Measurements from ENCODE around the gene CRAT.

Gene CRAT

DNA sequence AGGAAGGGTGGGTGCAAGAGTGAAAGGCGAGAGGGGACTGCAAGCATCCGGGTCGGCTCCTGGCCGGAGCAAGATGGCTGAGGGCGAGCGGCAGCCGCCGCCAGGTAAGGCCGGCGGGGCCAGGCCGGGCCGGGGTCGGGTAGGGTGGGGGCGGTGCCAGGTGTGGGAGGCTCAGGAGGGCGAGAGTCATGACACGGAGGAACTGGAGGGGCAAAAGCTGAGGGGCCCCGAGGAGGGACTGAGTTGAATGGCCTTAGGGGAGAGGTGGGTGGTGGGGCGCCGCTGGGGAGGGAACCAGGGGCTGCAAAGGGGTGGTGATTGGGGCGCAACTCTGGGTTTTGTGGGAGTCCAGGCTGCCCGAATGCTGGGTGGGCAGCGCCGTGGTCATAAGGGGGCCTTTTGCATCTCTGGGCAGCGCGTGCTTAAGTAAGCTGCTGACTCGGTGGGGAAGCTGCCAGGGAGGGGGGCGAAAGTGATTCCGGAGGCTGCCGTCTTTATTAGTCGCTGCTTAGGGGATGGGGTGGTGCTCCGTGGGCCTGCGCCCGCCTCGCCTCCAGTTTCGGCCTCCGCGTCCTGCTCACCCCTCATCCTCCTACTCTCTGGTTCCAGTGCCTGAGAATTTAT is 1.0 kb upstream of the CRAT start:
- in situ Hi-C loops (cut with HindIII; ENCODE audit: low sequenced_read_pairs): no loop called here

DNA sequence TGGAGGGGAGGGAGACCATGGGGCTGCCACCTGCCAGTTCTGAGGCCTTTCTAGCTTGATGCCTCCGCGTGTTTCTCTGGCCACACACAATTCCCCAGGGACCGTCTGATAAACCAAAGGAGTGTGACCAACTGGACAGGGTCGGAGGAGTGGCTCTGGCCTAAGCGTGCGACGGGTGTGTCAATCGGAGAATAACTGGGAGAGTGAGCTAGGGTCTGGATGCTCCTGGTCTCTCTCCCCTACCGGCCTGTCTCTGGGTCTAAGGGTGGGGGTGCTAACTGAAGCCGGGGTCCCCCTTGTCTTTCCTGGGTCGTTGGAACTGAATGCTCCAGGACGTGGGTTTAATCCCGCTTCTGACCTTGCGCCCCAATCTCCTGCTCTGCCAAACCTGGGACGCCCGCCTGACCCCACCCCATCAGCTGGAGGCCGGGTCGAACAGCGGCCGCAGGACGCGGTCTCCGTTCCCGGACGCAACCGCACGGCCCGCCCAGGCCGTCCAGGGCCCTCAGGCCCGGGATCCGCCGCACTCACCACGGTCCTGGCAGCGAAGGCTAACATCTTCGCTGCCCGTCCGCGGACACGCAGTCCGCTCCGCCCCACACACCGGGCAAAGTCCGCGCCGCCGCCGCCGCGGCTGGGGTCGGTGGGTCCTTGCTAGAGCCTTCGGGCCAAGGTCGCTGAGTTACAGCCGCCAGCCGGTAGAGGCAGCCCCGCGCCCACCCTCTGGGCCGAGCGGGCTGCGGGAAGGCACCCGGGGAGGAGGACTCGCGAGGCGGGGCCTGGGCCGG is 447 bp downstream of the CRAT start:
- in situ Hi-C loops (cut with HindIII; ENCODE audit: low sequenced_read_pairs): no loop called here

DNA sequence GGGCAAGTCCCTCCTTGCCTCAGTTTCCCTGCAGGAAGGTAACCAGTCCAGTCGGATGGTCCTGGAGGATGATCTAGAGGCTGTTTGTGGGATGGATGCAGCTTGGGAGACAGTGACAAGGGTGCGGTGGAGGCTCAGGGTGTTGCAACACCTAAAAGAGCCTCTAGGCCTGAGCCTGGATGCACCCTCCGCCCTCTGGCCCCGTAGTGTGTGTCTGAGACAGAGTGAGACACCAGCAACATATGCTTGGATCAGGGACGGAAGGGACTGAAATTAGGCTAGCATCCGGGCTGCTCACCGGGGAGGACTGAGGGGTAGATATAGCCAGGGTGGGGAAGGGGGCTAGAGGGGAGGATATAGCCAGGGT is 1.1 kb downstream of the CRAT start:
- in situ Hi-C loops (cut with HindIII; ENCODE audit: low sequenced_read_pairs): no loop called here

DNA sequence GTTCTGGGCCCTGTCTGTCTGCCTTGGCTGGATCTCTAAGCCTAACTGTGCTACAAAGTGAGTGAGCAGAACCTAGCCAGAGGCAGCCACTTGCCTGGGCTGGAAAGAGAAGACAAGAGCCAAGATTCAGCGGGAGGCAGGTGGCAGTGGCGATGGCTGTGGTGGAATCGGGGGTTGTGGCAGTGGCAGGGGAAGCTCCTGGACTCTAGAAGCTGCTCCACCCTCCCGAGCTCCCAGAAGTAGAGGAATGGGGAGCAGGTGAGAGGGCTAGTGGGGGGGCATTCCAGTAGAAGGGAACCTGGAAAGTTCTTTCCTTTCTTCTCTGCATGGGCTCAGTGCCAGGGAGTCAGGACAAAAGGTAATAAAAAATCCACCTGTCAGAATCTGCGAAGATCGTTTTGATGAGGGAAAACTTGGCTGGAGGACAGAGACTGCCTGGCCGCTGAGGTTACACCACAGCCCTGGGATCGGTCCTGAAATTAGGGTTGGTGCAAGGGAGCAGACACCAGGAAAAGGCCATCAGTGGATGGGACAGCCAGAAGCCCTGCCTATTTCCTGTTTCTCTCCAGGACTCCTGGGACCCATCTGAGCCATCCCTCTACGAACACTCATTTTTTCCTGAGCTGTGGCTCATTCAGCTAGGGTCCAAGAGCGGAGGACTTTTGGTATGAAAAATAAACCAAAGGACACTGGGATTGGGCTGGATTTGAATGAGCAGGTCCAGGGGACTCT is 1.6 kb downstream of the CRAT start:
- in situ Hi-C loops (cut with HindIII; ENCODE audit: low sequenced_read_pairs): no loop called here

GRCh38 chr9:129108083-129108804 is 2.3 kb downstream of the CRAT start:
- in situ Hi-C loops (cut with HindIII; ENCODE audit: low sequenced_read_pairs): no loop called here

GRCh38 chr9:129107651-129108050 is 2.9 kb downstream of the CRAT start:
- in situ Hi-C loops (cut with HindIII; ENCODE audit: low sequenced_read_pairs): no loop called here

- in situ Hi-C loops (cut with HindIII; ENCODE audit: low sequenced_read_pairs): no loop called here
These were observed 4.5 kb downstream of the CRAT start for GRCh38 chr9:129105857-129106694.

DNA sequence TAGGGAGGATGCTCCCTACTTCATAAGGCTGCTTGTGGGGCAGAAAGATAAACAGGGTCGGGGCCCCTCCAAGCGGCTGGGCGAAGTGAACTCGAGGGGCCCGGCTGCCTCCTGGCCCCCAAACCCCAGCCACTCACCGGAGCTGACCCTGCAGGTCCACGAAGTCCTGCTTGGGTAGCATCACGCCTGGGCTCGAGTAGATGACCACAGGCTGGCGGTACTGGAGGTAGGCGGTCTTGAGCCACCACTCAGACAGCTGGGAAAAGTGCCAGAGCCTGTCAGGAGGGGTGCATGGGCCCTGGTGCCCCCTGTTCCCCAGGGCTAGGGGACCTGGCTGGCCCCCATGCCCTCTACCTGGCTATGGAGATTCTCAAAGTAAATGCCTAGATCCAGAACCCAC is 6.5 kb downstream of the CRAT start:
- in situ Hi-C loops (cut with HindIII; ENCODE audit: low sequenced_read_pairs): no loop called here

DNA sequence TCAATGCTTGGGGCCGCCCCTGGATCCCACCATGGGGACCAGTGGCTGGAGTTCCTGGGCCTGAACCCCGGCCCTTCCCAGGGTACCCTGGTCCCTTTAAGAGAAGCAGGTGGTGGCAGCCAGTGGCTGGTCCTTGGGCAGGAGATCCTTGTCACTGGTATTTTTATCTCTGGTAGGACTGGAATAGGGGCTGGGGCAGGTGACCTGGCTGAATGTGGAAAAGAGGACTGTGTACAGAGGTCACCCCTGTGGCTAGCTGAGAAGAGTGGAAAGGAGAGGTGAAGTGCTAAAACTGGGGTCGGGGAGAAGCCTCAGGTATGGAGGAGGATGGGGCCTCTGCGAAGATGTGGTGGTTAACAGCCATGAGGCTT is 7.0 kb downstream of the CRAT start:
- in situ Hi-C loops (cut with HindIII; ENCODE audit: low sequenced_read_pairs): no loop called here

GRCh38 chr9:129102791-129103594 is 7.6 kb downstream of the CRAT start:
- in situ Hi-C loops (cut with HindIII; ENCODE audit: low sequenced_read_pairs): no loop called here

DNA sequence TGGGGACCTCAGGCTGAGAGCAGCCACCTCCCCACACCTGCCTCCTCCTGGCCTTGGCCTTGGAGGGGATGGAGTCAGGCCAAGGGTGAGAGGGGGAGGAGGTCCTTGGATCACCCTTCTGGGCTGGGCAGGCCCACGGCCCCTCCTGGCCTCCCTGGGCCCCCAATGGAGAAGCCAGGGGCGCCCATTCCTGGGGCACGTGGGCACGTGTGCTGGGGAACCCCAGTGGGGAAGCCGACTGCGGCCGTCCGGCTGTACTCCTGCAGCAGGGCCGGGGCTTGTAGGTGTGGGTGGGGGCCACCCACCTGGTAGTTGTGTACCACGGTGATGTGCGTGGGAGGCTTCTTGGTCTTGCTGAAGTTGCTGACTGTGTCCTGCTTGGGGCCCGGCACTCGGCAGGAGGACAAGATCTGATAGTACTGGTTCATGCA is 8.5 kb downstream of the CRAT start:
- in situ Hi-C loops (cut with HindIII; ENCODE audit: low sequenced_read_pairs): no loop called here

DNA sequence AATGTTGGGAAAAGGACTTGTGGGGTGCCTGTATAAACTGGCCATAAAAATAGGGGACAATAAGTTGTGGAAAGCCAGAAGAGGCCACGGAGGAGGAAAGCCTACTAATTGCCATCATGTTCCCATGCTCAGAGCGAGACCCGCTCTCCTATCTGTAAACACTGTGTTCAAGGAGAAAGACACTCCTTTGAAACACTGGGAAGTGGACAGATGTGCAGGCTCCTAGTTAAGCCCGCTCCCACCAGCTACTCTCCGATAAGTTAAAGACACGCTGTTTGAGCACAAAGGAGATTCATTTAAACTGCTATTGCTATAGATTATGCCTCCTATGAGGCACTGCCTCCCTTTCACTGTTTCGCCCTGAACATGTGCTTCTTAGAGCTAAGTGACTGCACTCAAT is 9.3 kb downstream of the CRAT start:
- in situ Hi-C loops (cut with HindIII; ENCODE audit: low sequenced_read_pairs): no loop called here

- in situ Hi-C loops (cut with HindIII; ENCODE audit: low sequenced_read_pairs): no loop called here
These were observed 10.0 kb downstream of the CRAT start for GRCh38 chr9:129100383-129101169.

DNA sequence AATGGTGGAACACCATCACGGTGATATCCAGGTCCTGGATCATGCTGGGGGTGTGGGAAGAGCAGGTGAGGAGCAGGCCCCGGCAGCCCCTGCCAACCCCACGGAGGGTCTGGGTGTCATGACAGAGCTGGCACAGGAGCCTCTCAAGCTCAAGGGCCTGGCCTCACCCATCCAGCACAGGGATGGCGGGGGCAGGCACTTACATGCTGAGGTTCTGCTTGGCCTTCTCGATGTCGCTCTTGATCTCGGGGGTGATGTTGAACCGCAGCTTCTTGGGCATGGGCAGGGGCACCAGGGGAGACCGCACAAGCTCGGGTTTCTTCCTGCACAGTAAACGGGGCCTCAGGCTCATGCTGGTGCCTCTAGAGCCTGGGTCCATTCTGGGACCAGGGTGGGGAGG is 12.3 kb downstream of the CRAT start:
- in situ Hi-C loops (cut with HindIII; ENCODE audit: low sequenced_read_pairs): no loop called here

- in situ Hi-C loops (cut with HindIII; ENCODE audit: low sequenced_read_pairs): no loop called here
These were observed 12.8 kb downstream of the CRAT start for GRCh38 chr9:129097671-129098306.

DNA sequence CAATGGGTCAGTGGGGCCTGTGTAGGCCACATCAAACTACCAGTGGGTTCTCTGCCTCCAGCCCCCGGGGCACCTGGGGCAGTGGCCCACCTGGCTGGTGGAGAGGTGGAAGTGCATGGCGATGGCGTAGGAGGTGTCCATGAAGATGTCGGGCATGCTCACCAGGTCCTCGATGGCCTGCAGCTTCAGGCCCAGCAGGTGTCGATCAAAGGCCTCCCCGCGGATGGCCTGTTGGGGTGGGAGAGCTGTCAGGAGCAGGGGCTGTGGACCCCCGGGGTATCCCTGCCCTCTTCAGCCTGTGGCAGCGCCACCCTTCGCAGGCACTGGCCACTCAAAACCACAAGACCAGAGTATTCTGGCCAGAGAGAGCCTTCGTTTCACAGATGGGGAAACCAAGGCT is 14.7 kb downstream of the CRAT start:
- in situ Hi-C loops (cut with HindIII; ENCODE audit: low sequenced_read_pairs): no loop called here

DNA sequence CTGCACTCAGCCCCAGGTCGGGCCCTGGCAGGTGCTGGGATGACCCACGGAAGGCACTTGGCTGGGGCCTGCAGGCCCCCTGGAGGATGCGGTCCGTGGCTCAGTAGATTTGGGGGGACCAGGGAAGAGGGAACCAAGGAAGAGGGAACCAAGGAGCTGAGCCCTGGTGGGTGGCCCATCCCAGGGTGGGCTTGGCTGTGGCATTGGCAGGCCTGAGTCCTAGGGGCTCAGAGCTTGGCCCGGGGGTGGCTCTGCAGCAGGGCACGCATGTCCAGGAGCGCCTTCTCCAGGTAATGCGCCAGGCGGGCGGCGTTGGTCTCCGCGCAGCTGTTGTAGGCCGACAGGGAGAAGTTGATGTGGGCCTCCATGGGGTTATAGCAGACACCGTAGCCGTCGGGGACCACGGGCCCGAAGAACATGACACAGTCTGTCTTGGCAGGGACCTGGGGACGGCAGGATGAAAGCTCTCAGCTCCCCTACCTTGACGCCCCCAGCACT is 15.4 kb downstream of the CRAT start:
- in situ Hi-C loops (cut with HindIII; ENCODE audit: low sequenced_read_pairs): no loop called here

Data from DLD1 (cell line).